ENCODE measurements around the gene ZMYND11.

DNA sequence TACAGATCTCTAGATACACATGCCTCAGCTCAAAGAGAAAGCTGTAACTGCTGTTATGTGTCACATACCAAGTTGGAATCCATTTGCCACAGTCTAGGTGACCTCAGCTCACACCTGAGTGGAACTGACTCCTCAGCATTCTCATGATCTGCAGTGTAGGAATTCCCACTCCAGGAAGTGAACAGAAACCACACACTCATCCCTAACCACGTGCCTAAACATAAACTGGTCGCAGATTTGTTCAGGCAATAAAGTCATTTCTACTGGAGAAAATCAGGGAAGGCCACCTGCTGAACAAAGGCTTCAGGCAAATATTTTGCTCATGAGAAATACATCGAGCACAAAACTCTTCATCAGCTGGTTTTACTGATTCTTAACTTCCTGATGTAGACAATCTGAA, 23.0 kb upstream of the ZMYND11 start:
- TF ChIP-seq, protein P1, sequence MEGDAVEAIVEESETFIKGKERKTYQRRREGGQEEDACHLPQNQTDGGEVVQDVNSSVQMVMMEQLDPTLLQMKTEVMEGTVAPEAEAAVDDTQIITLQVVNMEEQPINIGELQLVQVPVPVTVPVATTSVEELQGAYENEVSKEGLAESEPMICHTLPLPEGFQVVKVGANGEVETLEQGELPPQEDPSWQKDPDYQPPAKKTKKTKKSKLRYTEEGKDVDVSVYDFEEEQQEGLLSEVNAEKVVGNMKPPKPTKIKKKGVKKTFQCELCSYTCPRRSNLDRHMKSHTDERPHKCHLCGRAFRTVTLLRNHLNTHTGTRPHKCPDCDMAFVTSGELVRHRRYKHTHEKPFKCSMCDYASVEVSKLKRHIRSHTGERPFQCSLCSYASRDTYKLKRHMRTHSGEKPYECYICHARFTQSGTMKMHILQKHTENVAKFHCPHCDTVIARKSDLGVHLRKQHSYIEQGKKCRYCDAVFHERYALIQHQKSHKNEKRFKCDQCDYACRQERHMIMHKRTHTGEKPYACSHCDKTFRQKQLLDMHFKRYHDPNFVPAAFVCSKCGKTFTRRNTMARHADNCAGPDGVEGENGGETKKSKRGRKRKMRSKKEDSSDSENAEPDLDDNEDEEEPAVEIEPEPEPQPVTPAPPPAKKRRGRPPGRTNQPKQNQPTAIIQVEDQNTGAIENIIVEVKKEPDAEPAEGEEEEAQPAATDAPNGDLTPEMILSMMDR (IDR thresholded peaks at IDR 0.05; ENCODE audit: insufficient read depth, low read length) = no peak
- TF ChIP-seq SPI1 (IDR thresholded peaks at IDR 0.05; ENCODE audit: borderline replicate concordance, low read depth) (no peak), POLR2AphosphoS5 (IDR thresholded peaks at IDR 0.05; ENCODE audit: low read depth) (no peak), GABPA (IDR thresholded peaks at IDR 0.05; ENCODE audit: low read depth) (no peak)
- TF ChIP-seq, protein P2, sequence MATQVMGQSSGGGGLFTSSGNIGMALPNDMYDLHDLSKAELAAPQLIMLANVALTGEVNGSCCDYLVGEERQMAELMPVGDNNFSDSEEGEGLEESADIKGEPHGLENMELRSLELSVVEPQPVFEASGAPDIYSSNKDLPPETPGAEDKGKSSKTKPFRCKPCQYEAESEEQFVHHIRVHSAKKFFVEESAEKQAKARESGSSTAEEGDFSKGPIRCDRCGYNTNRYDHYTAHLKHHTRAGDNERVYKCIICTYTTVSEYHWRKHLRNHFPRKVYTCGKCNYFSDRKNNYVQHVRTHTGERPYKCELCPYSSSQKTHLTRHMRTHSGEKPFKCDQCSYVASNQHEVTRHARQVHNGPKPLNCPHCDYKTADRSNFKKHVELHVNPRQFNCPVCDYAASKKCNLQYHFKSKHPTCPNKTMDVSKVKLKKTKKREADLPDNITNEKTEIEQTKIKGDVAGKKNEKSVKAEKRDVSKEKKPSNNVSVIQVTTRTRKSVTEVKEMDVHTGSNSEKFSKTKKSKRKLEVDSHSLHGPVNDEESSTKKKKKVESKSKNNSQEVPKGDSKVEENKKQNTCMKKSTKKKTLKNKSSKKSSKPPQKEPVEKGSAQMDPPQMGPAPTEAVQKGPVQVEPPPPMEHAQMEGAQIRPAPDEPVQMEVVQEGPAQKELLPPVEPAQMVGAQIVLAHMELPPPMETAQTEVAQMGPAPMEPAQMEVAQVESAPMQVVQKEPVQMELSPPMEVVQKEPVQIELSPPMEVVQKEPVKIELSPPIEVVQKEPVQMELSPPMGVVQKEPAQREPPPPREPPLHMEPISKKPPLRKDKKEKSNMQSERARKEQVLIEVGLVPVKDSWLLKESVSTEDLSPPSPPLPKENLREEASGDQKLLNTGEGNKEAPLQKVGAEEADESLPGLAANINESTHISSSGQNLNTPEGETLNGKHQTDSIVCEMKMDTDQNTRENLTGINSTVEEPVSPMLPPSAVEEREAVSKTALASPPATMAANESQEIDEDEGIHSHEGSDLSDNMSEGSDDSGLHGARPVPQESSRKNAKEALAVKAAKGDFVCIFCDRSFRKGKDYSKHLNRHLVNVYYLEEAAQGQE (IDR thresholded peaks at IDR 0.05; ENCODE audit: insufficient replicate concordance, low read depth) = no peak

Measured in HL-60 (cell line).